Small intestine (tissue), 7 donors: ENCODE results near the gene TSPAN10. TPM values are rescaled to one million over a fixed set of nuclear protein-coding genes. Genes with fewer than 3 reads are reported as not detected.

Source experiments
- DNase-seq, 2 donors: peaks; one replicate each; pipeline versions ENCODE4 v3.0.0 to v3.0.0-alpha.2; 2013
- FAIRE-seq: peaks from 2 replicates; lab custom pipeline; 2012; peaks lifted over from hg19 to GRCh38; lab: Jason Lieb, UNC
- H3K27ac ChIP-seq, 3 donors: one replicate each; pipeline ENCODE4 v1.5.1; 2013; ENCODE audit warnings: low read length in 2 of 3, mild to moderate bottlenecking in 2 of 3, control low read depth in 1 of 3, inconsistent platforms in 1 of 3, low read depth in 1 of 3, moderate library complexity in 1 of 3
- H3K27me3 ChIP-seq, 3 donors: one replicate each; pipeline ENCODE4 v1.6.1; 2013; ENCODE audit warnings: low read length in 3 of 3, inconsistent platforms in 1 of 3; ENCODE audit not compliant: control insufficient read depth in 3 of 3, insufficient read depth in 3 of 3
- H3K36me3 ChIP-seq, 3 donors: one replicate each; pipeline ENCODE4 v1.6.1; 2013; ENCODE audit warnings: low read length in 3 of 3, inconsistent platforms in 1 of 3, low read depth in 1 of 3, mild to moderate bottlenecking in 1 of 3, moderate library complexity in 1 of 3; ENCODE audit not compliant: control insufficient read depth in 3 of 3, insufficient read depth in 2 of 3
- H3K4me1 ChIP-seq, 3 donors: one replicate each; pipeline ENCODE4 v1.6.1; 2013; ENCODE audit warnings: low read length in 2 of 3, inconsistent platforms in 1 of 3, low read depth in 1 of 3, mild to moderate bottlenecking in 1 of 3, moderate library complexity in 1 of 3; ENCODE audit not compliant: control insufficient read depth in 3 of 3, insufficient read depth in 2 of 3
- H3K4me3 ChIP-seq, 3 donors: one replicate each; pipeline ENCODE4 v1.5.1; 2013; ENCODE audit warnings: low read length in 3 of 3, control low read depth in 1 of 3, inconsistent platforms in 1 of 3, low read depth in 1 of 3, mild to moderate bottlenecking in 1 of 3, moderate library complexity in 1 of 3
- H3K9me3 ChIP-seq, 2 donors: one replicate each; pipeline ENCODE4 v1.6.1; 2013; ENCODE audit warnings: low read depth in 1 of 2, low read length in 1 of 2; ENCODE audit not compliant: control insufficient read depth in 2 of 2, insufficient read depth in 1 of 2
- WGBS, 3 donors: extraction: QIAGEN DNeasy Blood & Tissue Kit; methylation state at CpG; one replicate each; pipeline ENCODE4 v1.1.7; 2013; 5-methylcytosine and 5-hydroxymethylcytosine counted together
- polyA plus RNA-seq, 4 donors: library from polyadenylated mRNA; stranded (reverse) in 3 of 4; unstranded in 1 of 4; fragments of 200-250 nt in 3 of 4; fragments of 120-200 nt in 1 of 4; gene quantifications; one replicate each; pipeline versions ENCODE4 v1.2.1 to v1.2.3, GENCODE V29; 2013
- donor health status: healthy with polysubstance abuse.
- donor health status: control.
- donor health status: control.
- donor health status: Bipolar disorder and iron deficiency.
- donor health status: healthy.

The TSPAN10 gene
- polyA plus RNA-seq, 4 donors, result 0.40 to 1.1 TPM; not detected in 2

GRCh38 chr17:81640011-81640410, 3.0 kb downstream of the TSPAN10 start:
- Histone ChIP-seq H3K4me3 (no peak overlapping the region), H3K4me1 (peaks cover 0 to 13% (median 3%) of the 10 kb centered on the region in 3 donors), H3K36me3 (no peaks in the 10 kb centered on the region), H3K27ac (no peak overlapping the region), H3K9me3 (no peaks in the 10 kb centered on the region), H3K27me3 (no peaks in the 10 kb centered on the region)
- 91 to 95% (median 93%) methylated on average over 9 of the region's 9 CpGs for WGBS, 3 donors
- no peak for FAIRE-seq
- DNase-seq, result no peak

GRCh38 chr17:81641825-81642489, 5.0 kb downstream of the TSPAN10 start:
- FAIRE-seq, result no peak
- H3K27ac ChIP-seq, result no peak overlapping the region
- no peaks in the 10 kb centered on the region for H3K9me3 ChIP-seq
- no peaks in the 10 kb centered on the region for H3K36me3 ChIP-seq
- 91 to 98% (median 94%) methylated on average over 15 to 17 of the region's 17 CpGs for WGBS, 3 donors
- no peak for DNase-seq
- H3K4me3 ChIP-seq, result no peak overlapping the region
- H3K4me1 ChIP-seq, result no peaks in the 10 kb centered on the region
- peaks cover 0 to 4% (median 0%) of the 10 kb centered on the region in 3 donors for H3K27me3 ChIP-seq

- DNase-seq (no peak), FAIRE-seq (no peak)
- Histone ChIP-seq H3K27me3 (peaks cover 8 to 25% (median 13%) of the 10 kb centered on the region in 3 donors), H3K9me3 (peaks cover 0 to 16% of the 10 kb centered on the region in 2 donors), H3K36me3 (no peaks in the 10 kb centered on the region), H3K4me1 (no peaks in the 10 kb centered on the region), H3K27ac (no peak overlapping the region), H3K4me3 (no peak overlapping the region)
- 90 to 96% (median 91%) methylated on average over 15 of the region's 15 CpGs for WGBS, 3 donors
These were observed 7.5 kb downstream of the TSPAN10 start for GRCh38 chr17:81644496-81644895.

- 85 to 87% (median 87%) methylated on average over 26 to 29 of the region's 29 CpGs for WGBS, 3 donors
- Histone ChIP-seq H3K27me3 (peaks cover 8 to 28% (median 15%) of the 10 kb centered on the region in 3 donors), H3K4me3 (no peak overlapping the region), H3K36me3 (no peaks in the 10 kb centered on the region), H3K27ac (no peak overlapping the region), H3K9me3 (peaks cover 0 to 18% of the 10 kb centered on the region in 2 donors), H3K4me1 (no peaks in the 10 kb centered on the region)
- FAIRE-seq (no peak), DNase-seq (no peak)
These were observed 8.3 kb downstream of the TSPAN10 start for GRCh38 chr17:81644976-81645952.

GRCh38 chr17:81646869-81647600, 10.0 kb downstream of the TSPAN10 start:
- FAIRE-seq, result no peak
- no peak overlapping the region for H3K4me3 ChIP-seq
- H3K9me3 ChIP-seq, result peaks cover 0 to 18% of the 10 kb centered on the region in 2 donors
- DNase-seq, result no peak
- no peaks in the 10 kb centered on the region for H3K36me3 ChIP-seq
- H3K27me3 ChIP-seq, result peaks cover 8 to 28% (median 15%) of the 10 kb centered on the region in 3 donors
- H3K27ac ChIP-seq, result no peak overlapping the region
- 66 to 70% (median 66%) methylated on average over 12 of the region's 12 CpGs for WGBS, 3 donors
- H3K4me1 ChIP-seq, result no peaks in the 10 kb centered on the region

- Histone ChIP-seq H3K4me3 (no peak overlapping the region), H3K4me1 (no peaks in the 10 kb centered on the region), H3K27ac (no peak overlapping the region), H3K36me3 (no peaks in the 10 kb centered on the region), H3K27me3 (peaks cover 8 to 28% (median 15%) of the 10 kb centered on the region in 3 donors), H3K9me3 (peaks cover 0 to 18% of the 10 kb centered on the region in 2 donors)
- DNase-seq (no peak), FAIRE-seq (no peak)
- 26 to 48% (median 36%) methylated on average over 17 to 21 of the region's 21 CpGs for WGBS, 3 donors
These were observed 10.6 kb downstream of the TSPAN10 start for GRCh38 chr17:81647640-81648012.

- Histone ChIP-seq H3K36me3 (no peaks in the 10 kb centered on the region), H3K4me3 (no peak overlapping the region), H3K9me3 (peaks cover 0 to 18% of the 10 kb centered on the region in 2 donors), H3K27me3 (peaks cover 8 to 33% (median 15%) of the 10 kb centered on the region in 3 donors), H3K27ac (no peak overlapping the region), H3K4me1 (peaks cover 0 to 2% (median 0%) of the 10 kb centered on the region in 3 donors)
- 11 to 40% (median 31%) methylated on average over 56 to 78 of the region's 78 CpGs for WGBS, 3 donors
- DNase-seq (no peak), FAIRE-seq (no peak)
These were observed 11.2 kb downstream of the TSPAN10 start for GRCh38 chr17:81648013-81648706.
